ENCODE measurements around the gene CKM.

Gene CKM

DNA sequence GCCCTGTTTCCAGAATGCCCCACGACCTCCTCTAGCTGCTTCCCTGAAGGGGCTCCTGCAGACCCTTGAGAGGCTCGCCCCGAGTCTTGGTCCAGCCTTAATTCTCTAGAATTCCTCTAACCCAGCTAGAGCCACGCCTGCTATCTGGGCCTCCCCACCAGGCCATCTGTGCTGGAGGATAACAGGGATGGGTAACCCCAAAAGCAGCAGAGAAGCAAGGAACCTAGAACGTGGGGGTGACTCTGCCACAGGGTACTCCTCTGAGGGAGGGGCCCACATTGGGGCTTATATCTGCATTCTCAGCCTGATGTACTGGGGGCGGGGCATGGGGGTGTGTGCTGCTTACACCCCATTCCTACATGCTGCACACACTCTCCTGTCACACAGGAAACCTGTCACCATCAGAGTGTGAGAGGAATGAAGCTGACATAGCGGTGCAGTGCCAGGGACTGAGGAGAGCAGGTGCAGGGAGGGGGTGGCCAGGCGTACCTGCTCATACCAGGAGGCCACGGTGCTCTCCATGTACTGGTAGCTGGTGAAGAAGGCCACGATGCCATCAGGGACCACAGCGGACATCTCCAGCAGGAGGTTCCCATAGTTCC is 31.7 kb upstream of the CKM start:
- no peak for FAIRE-seq
- TF ChIP-seq POLR2A (IDR thresholded peaks at IDR 0.05; ENCODE audit: low read depth, low read length), result no peak
- no peak for DNase-seq (ENCODE audit: insufficient read length, low spot score)

DNA sequence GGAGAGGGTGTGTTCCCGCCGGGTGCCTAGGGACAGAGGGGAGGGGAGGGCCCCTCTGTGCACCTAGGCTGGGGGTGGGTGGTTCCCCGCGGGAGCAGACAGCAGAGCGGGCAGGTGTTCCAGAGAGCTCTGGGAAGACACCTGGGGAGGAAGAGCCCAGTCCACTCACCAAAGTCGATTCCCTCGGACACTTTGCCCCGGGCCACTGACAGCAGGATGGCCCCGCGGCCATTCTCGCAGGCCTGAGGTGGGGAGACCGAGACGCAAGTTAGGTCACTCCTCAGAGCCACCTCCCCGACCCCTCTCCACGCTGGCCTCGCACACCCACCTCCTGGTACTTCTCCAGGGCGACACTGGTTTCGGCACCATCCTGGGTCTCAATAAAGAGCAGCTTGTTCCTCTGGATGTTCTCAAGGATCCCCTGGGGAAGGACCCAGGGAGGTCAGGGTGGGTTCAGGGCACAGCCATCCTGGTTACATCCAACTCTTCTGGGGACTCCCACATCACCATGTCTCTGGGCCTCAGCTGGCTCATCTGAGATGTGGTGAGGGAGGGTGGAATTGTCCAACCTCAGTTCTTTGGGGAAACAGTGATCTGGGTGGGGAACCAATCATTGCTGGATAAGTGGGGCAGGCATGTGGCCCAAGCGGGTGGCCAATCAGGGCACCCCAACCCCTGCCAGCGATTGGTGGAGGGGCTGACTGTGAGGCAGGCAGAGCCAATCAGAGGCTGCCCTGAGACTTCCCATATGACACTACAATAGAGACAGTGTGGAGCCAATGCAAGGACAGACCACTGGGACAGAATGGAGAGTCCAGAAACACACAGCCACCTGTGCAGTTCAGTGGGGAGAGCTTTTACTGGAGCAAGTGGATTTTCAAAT is 30.5 kb upstream of the CKM start:
- no peak for TF ChIP-seq POLR2A (IDR thresholded peaks at IDR 0.05; ENCODE audit: low read depth, low read length)
- DNase-seq (ENCODE audit: insufficient read length, low spot score) (no peak), FAIRE-seq (no peak)

DNA sequence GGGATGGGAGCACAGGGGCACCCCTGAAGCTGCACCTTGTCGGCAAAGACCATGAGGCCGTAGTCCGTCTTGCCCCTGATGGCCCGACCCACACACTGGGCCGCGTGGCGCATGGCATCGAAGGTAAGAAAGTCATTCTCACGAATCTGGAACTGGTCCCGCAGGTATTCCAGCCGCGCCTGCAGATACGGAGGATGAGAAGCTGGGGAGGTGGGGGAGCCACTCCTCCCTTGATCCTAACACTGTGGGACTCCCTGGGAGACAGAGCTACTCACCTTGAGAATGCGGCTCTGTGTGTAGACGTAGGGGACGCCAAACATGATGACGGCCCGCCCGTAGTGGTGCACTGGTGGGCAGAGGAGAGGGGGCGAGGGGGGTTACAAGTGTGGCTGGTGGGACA is 29.8 kb upstream of the CKM start:
- FAIRE-seq (no peak), DNase-seq (ENCODE audit: insufficient read length, low spot score) (no peak)
- TF ChIP-seq POLR2A (IDR thresholded peaks at IDR 0.05; ENCODE audit: low read depth, low read length), result no peak

DNA sequence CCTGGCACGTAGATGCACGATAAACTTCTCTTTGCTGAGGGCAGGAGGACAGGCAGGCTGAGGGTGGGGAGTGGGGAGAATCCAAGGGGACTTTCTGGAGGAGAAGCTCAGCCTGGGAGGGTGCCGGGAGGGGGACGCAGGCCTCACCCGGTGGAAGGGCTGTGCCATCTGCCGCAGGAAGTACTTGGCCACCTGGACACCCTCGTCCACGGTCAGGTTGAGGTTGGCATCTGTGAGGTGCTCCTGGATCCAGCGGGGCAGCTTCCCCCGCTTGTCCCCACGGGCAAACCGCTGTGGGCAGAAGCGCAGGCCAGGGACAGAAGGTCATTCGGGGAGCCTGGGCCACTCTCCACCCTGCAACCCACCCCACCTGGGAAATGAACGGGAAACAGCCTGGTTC is 29.4 kb upstream of the CKM start:
- DNase-seq (ENCODE audit: insufficient read length, low spot score) (no peak), FAIRE-seq (no peak)
- TF ChIP-seq POLR2A (IDR thresholded peaks at IDR 0.05; ENCODE audit: low read depth, low read length), result no peak

DNA sequence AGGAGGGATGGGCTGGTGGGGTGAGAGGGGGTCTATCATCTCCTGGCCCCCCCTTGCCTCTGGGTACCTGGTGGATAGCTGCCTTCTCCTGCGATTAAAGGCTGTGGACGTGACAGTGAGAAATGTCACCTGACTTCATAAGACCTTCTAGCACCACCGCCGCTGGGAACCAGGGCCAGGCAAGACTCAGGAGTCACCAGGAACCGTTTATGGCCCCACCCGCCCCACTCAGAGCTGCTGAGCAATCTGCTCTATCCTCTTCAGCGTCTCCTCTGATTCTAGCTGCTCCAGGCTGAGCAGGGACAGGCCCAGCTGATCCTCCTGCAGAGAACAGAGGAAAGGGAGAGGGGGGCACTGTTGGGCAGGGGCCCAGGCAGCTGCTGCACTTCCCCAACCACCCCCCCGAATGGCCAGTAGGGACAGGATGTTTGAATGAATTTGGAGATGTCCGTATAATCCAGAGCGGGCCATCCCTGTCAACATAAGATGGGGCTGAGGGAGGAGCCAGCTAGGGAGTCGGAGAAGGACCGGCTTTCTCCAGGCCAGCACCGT is 28.8 kb upstream of the CKM start:
- no peak for TF ChIP-seq POLR2A (IDR thresholded peaks at IDR 0.05; ENCODE audit: low read depth, low read length)
- DNase-seq (ENCODE audit: insufficient read length, low spot score) (no peak), FAIRE-seq (no peak)

DNA sequence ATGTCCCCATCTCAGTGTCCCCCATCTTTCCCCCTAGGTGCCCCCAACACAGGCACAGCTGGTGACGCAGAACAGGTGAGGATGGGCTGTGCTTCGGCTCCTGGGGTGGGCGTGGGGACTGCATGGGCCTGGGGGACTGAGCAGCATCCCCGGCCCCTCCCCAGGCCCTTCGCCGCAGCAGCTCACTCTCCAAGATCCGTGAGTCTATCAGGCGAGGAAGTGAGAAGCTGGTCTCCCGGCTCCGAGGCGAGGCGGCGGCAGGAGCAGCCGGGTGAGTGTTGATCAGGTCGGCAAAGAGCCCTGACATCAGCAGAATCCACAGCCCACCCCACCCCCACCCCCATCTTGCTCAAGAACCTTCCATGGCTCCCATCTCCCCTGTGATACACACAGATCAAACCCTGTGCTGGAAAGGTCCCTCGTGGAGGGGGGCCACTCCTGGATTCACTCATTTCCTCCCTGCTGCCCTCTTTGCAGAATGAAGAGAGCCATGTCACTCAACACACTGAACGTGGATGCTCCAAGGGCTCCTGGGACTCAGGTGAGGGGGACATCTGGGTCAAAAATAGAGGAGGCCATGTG is 27.9 kb upstream of the CKM start:
- no peak for TF ChIP-seq POLR2A (IDR thresholded peaks at IDR 0.05; ENCODE audit: low read depth, low read length)
- FAIRE-seq (no peak), DNase-seq (ENCODE audit: insufficient read length, low spot score) (no peak)

DNA sequence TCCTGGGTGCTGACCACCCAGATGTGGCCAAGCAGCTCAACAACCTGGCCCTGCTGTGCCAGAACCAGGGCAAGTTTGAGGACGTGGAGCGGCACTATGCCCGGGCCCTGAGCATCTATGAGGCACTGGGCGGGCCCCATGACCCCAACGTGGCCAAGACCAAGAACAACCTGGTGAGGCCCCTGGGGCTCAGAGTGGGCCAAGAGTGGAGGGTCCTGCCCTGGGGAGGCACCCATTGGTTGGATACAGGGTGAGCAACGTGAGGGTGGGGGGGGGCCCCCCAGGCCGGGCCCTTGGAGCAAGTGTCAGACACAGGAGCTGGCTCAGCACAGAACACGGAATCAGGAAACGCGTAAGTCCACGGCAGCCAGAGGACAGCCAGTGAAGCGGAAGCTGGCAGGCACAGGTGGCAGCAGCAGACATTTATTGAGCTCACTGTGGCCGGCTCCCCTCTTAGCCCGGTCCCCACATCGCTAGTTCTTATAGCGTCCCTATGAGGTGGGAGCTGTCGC is 26.8 kb upstream of the CKM start:
- TF ChIP-seq POLR2A (IDR thresholded peaks at IDR 0.05; ENCODE audit: low read depth, low read length), result no peak

DNA sequence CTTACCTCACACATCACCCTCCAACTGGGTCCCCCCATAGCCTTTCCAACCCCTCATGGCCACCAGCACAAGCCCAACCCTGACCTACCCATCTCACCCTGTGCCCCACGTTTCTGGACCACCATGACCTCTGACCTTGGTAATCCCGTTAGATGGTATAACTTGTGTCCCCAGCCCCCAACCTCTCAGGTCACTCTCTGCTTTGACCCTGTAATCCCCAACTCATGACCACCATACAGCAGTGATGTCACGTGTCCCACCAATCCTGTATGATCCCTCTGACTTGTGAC is 26.4 kb upstream of the CKM start:
- no peak for TF ChIP-seq POLR2A (IDR thresholded peaks at IDR 0.05; ENCODE audit: low read depth, low read length)
- FAIRE-seq (no peak), DNase-seq (ENCODE audit: insufficient read length, low spot score) (no peak)

More for the DNA sequence above, 26.8 kb upstream of the CKM start:
- FAIRE-seq (no peak), DNase-seq (ENCODE audit: insufficient read length, low spot score) (no peak)

DNA sequence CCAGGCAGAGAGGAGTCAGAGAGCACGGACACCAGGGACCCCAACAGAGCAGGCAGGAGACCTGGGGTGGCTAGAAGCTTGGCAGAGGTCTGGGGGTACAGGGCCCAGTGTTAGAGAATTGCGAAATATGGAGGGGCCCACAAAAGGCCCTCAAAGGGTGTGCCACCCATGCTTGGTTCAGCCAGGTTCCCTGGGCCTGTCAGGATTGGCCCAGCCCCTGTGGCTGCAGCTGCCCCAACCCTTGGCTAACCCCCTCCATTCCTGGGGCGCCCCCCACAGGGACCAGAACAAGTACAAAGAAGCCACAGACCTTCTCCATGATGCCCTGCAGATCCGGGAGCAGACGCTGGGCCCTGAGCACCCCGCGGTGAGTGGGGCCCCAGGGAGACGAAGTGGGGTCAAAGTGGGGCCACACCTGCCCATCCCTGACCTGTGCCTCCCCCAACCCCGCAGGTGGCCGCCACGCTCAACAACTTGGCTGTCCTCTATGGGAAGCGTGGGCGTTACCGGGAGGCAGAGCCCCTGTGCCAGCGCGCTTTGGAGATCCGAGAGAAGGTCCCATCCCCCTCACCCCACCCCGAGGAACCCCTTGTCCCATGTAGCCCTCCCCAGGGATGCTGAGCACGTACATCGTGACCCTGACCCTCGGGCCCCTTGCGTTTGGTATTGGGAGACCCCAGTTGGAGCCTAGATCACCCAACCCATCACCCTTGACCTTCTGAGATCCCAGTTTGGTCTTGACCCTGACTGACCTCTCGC is 25.9 kb upstream of the CKM start:
- no peak for FAIRE-seq
- no peak for TF ChIP-seq POLR2A (IDR thresholded peaks at IDR 0.05; ENCODE audit: low read depth, low read length)
- no peak for DNase-seq (ENCODE audit: insufficient read length, low spot score)

DNA sequence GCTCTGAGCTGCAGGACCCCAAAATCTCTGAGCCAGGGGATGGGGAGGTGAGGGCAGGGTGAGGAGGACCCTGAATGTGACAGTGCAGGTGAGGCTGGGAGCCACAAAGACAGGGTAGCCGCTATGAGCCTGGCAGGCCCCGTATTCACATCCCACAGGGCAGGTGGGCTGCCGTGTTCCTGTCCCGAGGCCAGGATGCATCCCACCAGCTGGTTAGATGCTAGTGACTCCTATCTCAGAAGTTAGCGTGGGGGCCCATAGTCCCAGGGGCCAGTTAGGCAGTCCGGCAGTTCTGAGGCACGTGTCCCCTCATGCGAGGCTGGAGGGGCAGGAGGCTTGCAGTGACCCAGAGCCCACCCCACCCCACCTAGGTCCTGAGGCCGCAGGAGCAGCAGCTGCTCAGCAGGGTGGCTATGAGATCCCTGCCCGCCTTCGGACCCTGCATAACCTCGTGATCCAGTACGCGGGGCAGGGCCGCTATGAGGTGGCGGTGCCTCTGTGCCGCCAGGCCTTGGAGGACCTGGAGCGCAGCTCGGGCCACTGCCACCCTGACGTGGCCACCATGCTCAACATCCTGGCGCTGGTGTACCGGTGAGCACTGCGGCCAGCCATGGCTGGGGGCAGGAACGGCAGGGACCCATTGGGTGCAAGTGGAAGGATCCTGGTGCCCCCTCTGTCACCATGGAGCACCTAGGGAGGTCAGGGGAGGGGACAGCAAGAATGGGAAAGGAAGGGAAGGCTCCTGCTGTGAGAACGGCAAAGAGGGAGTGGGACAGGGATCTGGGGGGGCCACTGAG is 25.1 kb upstream of the CKM start:
- FAIRE-seq (no peak), DNase-seq (ENCODE audit: insufficient read length, low spot score) (no peak)
- no peak for TF ChIP-seq POLR2A (IDR thresholded peaks at IDR 0.05; ENCODE audit: low read depth, low read length)

DNA sequence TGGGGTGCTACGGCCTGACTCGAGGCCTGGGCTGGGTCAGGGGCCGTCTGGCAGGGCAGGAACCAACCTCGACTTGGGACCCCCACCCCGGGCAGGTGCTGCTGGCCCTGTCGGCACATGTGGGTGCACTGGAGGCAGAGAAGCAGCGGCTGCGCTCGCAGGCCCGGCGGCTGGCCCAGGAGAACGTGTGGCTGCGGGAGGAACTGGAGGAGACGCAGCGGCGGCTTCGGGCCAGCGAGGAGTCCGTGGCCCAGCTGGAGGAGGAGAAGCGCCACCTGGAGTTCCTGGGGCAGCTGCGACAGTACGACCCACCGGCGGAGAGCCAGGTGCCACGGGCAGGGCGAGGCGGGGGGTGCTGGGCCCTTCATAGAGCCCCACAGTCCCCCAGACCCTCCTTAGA is 23.8 kb upstream of the CKM start:
- FAIRE-seq (no peak), DNase-seq (ENCODE audit: insufficient read length, low spot score) (no peak)
- TF ChIP-seq POLR2A (IDR thresholded peaks at IDR 0.05; ENCODE audit: low read depth, low read length), result no peak

DNA sequence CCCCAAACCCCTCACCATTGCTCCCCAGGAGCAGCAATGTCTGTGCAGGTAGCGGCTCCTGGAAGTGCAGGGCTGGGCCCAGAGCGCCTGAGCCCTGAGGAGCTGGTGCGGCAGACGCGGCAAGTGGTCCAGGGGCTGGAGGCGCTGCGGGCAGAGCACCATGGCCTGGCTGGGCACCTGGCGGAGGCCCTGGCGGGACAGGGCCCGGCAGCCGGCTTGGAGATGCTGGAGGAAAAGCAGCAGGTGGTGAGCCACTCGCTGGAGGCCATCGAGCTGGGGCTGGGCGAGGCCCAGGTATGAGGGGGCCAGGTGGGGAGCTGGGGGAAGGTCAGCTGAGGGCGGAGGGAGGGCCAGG is 22.8 kb upstream of the CKM start:
- no peak for DNase-seq (ENCODE audit: insufficient read length, low spot score)
- TF ChIP-seq POLR2A (IDR thresholded peaks at IDR 0.05; ENCODE audit: low read depth, low read length), result no peak
- FAIRE-seq, result no peak
